NCI-H526 (cell line): ENCODE results near the gene OR5AC2.

Experiments
- DNase-seq, 2 experiments: peaks; one replicate each; lab custom pipeline; 2025; lab: John Stamatoyannopoulos, UW

The OR5AC2 gene

GRCh38 chr3:98086873-98087272, at the start of gene OR5AC2:
Gene OR5AC2 (plus strand): TSS chr3:98087173. CDS start chr3:98087173, 0 bp downstream.
- no peak for DNase-seq

- no peak for DNase-seq
Measured at GRCh38 chr3:98038286-98038685, 48.7 kb upstream of the OR5AC2 start.

GRCh38 chr3:98038876-98039275, 48.1 kb upstream of the OR5AC2 start:
- no peak for DNase-seq

- DNase-seq = peak; percentile 76 to 79
Measured at GRCh38 chr3:98039322-98040024, 47.5 kb upstream of the OR5AC2 start.

- DNase-seq = no peak
Measured at GRCh38 chr3:98041350-98041749, 45.6 kb upstream of the OR5AC2 start.

GRCh38 chr3:98048586-98048985, 38.4 kb upstream of the OR5AC2 start:
- DNase-seq = no peak

- DNase-seq = no peak
Measured at GRCh38 chr3:98049271-98049670, 37.7 kb upstream of the OR5AC2 start.

- DNase-seq = no peak
Measured at GRCh38 chr3:98056035-98056434, 30.9 kb upstream of the OR5AC2 start.

GRCh38 chr3:98057631-98058030, 29.3 kb upstream of the OR5AC2 start:
- no peak for DNase-seq

GRCh38 chr3:98058244-98058960, 28.6 kb upstream of the OR5AC2 start:
- no peak for DNase-seq

GRCh38 chr3:98068824-98069223, 18.1 kb upstream of the OR5AC2 start:
- DNase-seq = no peak

GRCh38 chr3:98070840-98071239, 16.1 kb upstream of the OR5AC2 start:
- DNase-seq = no peak

- no peak for DNase-seq
Measured at GRCh38 chr3:98073486-98073885, 13.5 kb upstream of the OR5AC2 start.

- peak in 1 of 2 experiments; percentile 19 for DNase-seq
Measured at GRCh38 chr3:98095882-98096281, 8.9 kb downstream of the OR5AC2 start.

- no peak for DNase-seq
Measured at GRCh38 chr3:98099848-98100247, 12.9 kb downstream of the OR5AC2 start.

- no peak for DNase-seq
Measured at GRCh38 chr3:98108162-98108561, 21.2 kb downstream of the OR5AC2 start.

GRCh38 chr3:98109807-98110549, 23.0 kb downstream of the OR5AC2 start:
- no peak for DNase-seq

- DNase-seq = no peak
Measured at GRCh38 chr3:98110550-98110908, 23.6 kb downstream of the OR5AC2 start.

GRCh38 chr3:98114264-98114663, 27.3 kb downstream of the OR5AC2 start:
- no peak for DNase-seq

GRCh38 chr3:98115717-98116116, 28.7 kb downstream of the OR5AC2 start:
- DNase-seq = no peak

- DNase-seq = no peak
Measured at GRCh38 chr3:98130421-98130820, 43.4 kb downstream of the OR5AC2 start, which contains the start of gene OR5H1. Gene OR5H1 (plus strand): TSS chr3:98130721. CDS start chr3:98132698, 1,977 bp downstream.

- no peak for DNase-seq
Measured at GRCh38 chr3:98136631-98137030, 49.7 kb downstream of the OR5AC2 start.
